Gastroesophageal sphincter (tissue), 3 donors: ENCODE data around the gene METTL6.

ENCODE experiments used
- EP300 ChIP-seq: sonication (generic); formaldehyde crosslinking; IDR thresholded peaks from one replicate; pipeline ENCODE4 v1.6.1; 2017; ENCODE audit warnings: antibody characterized with exemption, mild to moderate bottlenecking
- POLR2A ChIP-seq, 2 donors: fragments of 450-650 bp; IDR thresholded peaks; one replicate each; pipeline ENCODE4 v1.6.1; 2017; ENCODE audit warnings: antibody characterized with exemption in 2 of 2, mild to moderate bottlenecking in 2 of 2, moderate library complexity in 1 of 2
- POLR2AphosphoS5 ChIP-seq: sonication (generic); formaldehyde crosslinking; IDR thresholded peaks from one replicate; pipeline ENCODE4 v1.6.1; 2017; ENCODE audit warnings: antibody characterized with exemption
- TF ChIP-seq, protein P1 (sequence below), 4 experiments: fragments of 200-600 bp in 2 of 4; fragments of 450-650 bp in 2 of 4; sonication (generic) in 1 of 4; IDR thresholded peaks; one replicate each; pipeline ENCODE4 v1.5.1; 2017 to 2019; ENCODE audit warnings: antibody characterized with exemption in 4 of 4, mild to moderate bottlenecking in 2 of 4, moderate library complexity in 2 of 4

DNA sequence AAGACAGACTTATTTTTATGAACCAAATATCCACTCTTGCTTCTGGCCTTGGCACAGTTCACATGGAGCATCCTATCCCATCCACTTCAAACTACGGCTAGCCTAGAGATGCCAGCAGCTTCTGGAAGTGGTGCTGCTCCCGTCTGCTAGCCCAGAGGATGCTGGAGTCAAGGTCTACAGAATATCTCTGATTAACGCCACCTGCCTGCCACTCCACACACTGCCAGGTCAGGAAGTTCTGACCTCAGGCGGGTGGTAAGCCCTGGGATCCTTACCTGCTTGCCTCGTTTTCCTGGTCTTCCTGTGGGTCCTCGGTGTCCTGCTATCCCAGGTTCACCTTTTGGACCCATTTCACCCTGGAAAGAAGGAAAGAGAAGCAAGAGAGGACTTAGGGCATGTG is 42.9 kb upstream of the METTL6 start:
- TF ChIP-seq POLR2AphosphoS5 = no peak
- TF ChIP-seq, protein P1, sequence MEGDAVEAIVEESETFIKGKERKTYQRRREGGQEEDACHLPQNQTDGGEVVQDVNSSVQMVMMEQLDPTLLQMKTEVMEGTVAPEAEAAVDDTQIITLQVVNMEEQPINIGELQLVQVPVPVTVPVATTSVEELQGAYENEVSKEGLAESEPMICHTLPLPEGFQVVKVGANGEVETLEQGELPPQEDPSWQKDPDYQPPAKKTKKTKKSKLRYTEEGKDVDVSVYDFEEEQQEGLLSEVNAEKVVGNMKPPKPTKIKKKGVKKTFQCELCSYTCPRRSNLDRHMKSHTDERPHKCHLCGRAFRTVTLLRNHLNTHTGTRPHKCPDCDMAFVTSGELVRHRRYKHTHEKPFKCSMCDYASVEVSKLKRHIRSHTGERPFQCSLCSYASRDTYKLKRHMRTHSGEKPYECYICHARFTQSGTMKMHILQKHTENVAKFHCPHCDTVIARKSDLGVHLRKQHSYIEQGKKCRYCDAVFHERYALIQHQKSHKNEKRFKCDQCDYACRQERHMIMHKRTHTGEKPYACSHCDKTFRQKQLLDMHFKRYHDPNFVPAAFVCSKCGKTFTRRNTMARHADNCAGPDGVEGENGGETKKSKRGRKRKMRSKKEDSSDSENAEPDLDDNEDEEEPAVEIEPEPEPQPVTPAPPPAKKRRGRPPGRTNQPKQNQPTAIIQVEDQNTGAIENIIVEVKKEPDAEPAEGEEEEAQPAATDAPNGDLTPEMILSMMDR (IDR thresholded peaks at IDR 0.05) = no peak
- no peak for TF ChIP-seq POLR2A (IDR thresholded peaks at IDR 0.05)
- TF ChIP-seq EP300 = no peak
